VCaP (cell line): ENCODE results near the gene CEP72.

ENCODE experiments used
- H3K27ac ChIP-seq: fragments of 450-650 bp; 2 replicates; pipeline ENCODE4 v1.5.1; 2017
- TF ChIP-seq, protein P1 (sequence below): fragments of 450-650 bp; conservative IDR thresholded peaks from 2 replicates; pipeline ENCODE4 v1.5.1; 2017; ENCODE audit warnings: mild to moderate bottlenecking, moderate library complexity

CEP72 gene

DNA sequence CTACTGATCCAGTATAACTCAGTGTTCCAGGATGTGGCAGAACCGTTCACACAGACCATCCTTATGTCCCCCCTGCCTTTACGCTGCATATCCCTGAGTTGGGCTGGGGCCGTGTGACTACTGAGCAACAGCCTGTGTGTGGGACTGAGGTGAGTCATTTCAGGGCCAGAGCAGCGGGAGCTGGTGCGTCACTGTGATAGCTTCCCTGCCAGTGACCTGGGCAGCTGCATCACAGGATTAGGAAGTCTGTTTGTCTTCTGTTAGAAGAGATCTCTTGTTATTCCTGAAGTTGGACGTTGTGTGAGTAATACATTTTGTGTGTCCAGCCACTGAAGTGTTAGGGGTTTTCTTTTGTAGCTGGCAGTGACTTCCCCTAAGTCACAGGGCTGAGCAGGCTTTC lies 45.4 kb downstream of the CEP72 start:
- H3K27ac ChIP-seq, result no peak overlapping the region
- TF ChIP-seq, protein P1, sequence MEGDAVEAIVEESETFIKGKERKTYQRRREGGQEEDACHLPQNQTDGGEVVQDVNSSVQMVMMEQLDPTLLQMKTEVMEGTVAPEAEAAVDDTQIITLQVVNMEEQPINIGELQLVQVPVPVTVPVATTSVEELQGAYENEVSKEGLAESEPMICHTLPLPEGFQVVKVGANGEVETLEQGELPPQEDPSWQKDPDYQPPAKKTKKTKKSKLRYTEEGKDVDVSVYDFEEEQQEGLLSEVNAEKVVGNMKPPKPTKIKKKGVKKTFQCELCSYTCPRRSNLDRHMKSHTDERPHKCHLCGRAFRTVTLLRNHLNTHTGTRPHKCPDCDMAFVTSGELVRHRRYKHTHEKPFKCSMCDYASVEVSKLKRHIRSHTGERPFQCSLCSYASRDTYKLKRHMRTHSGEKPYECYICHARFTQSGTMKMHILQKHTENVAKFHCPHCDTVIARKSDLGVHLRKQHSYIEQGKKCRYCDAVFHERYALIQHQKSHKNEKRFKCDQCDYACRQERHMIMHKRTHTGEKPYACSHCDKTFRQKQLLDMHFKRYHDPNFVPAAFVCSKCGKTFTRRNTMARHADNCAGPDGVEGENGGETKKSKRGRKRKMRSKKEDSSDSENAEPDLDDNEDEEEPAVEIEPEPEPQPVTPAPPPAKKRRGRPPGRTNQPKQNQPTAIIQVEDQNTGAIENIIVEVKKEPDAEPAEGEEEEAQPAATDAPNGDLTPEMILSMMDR, result no peak

DNA sequence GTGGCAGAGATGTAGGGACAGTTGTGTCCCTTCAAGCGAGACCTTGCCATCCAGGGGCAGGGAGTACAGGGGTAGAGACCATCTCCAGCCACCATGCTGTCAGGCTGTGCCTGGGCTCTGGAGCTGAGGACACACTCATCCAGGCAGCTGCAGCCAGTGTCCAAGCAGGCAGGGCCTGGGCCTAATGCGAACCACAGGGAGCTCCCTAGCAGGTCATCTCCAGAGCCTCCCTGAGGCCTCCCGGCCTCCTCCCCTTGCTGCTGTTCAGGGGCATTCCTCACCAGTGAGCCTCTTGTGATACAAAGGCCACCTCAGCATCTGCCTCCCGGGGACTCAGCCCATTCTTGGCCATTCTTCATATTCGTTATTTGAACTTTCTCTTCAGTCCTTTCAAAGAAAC lies 46.0 kb downstream of the CEP72 start:
- no peak overlapping the region for H3K27ac ChIP-seq
- TF ChIP-seq, protein P1, result no peak

DNA sequence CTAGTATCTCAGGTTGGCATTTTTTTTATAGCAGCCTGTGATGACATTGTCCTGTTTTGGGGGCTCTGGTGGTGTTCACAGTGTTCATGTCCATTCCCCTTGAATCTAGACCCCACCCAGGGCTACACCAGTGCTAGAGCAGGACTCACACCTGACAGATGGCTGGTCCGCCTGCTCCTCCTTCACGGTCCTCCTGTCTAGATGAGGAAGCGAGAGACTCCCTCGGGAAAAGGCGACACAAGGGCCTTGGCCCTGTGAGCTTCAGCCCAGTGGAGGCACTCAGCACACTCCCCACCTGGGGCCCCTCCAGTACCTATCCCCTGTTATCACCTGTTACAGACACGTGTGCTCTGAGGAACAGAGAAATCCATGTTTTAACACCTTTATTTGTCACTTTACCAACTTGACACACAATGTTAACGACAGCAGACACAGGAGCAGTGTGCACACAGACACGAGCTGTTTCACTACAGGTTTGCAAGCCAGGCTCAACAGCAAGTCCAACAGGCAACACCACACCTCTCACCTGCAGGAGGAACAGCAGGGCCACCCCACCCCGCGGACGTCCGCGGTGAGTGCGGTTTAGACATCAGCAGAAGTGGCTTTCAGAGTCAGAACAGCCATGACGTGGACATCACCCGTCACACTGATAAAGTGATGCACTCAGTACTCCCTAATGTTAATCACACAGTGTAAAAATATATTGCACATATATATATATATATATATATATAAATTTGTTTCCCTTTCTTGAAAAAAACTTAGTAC lies 47.5 kb downstream of the CEP72 start:
- TF ChIP-seq, protein P1, result no peak
- H3K27ac ChIP-seq, result no peak overlapping the region

DNA sequence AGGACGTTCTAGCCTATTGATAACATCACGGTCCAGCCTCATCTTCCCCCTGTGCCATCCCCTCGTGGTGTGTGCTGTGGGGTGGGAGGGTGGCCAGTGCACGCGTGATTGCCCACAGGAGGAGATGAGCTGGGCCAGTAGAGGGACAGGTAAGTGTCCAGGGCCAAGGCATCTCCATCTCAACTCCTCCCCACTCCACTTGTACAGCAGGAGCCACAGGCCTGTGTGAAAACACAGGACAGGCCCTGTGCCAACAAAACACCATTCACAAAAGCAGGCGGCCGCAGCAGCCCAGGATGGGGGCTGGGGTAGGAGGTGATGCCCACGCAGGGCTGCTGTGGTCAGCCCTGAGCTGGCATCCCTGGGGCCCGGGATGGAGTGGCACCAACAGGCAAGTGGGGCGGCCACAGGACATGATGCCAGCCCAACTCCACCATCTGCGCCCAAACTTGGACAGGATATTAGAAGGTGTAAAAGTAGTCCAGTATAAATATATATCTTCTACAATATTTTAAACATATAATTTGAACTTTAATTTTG lies 48.4 kb downstream of the CEP72 start:
- TF ChIP-seq, protein P1, result no peak
- H3K27ac ChIP-seq, result no peak overlapping the region

GRCh38 chr5:661891-662750 lies 50.0 kb downstream of the CEP72 start:
- TF ChIP-seq, protein P1, result no peak
- H3K27ac ChIP-seq, result no peak overlapping the region

DNA sequence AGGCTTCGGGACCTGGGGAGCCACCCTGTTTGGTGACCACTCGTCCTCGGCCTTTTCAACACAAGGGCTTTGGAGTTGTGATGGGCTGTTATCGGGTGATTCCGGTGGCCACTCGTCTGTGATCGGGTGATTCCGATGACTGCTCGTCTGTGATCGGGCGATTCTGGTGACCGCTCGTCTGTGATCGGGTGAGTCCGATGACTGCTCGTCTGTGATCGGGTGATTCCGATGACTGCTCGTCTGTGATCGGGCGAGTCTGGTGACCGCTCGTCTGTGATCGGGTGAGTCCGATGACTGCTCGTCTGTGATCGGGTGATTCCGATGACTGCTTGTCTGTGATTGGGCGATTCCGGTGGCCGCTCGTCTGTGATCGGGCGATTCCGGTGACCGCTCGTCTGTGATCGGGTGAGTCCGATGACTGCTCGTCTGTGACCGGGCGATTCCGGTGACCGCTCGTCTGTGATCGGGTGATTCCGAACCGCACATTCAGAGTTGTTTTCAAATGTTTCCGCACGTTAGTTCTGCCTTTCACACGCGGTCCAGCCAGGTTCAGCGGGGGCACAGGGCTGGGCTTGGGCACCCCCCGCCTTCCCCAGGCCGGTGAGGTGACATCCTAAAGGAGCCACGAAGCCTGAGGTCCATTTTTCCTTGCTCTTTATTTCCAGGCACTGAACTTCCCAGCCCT lies 50.8 kb downstream of the CEP72 start:
- no peak overlapping the region for H3K27ac ChIP-seq
- TF ChIP-seq, protein P1, result no peak
